GM23338 (cell line): ENCODE measurements around the gene PNPLA5. TPM values are rescaled to one million over a fixed set of nuclear protein-coding genes. Genes with fewer than 3 reads are reported as not detected.
A peak's percentile ranks its signal among the peaks of the same experiment; 100 is the strongest.

Experiments used
- ATAC-seq: fragments of 200-7000 bp; cut with Tn5 transposase; 3 replicates; pipeline ENCODE4 v1.9.1; 2020
- DNase-seq: peaks from one replicate; pipeline ENCODE4 v3.0.0-alpha.2; 2015; ENCODE audit warnings: low spot score
- H2AFZ ChIP-seq: fragments of 200-600 bp; sonication (generic); 2 replicates; pipeline ENCODE4 v1.8.0; 2016; ENCODE audit warnings: antibody characterized with exemption, mild to moderate bottlenecking, moderate library complexity
- H3F3A ChIP-seq: fragments of 200-600 bp; sonication (generic); replicated peaks from 2 replicates; pipeline ENCODE4 v1.8.0; 2017; ENCODE audit warnings: antibody characterized with exemption, mixed run types, low read depth
- H3K27ac ChIP-seq: fragments of 200-600 bp; sonication (generic); 2 replicates; pipeline ENCODE4 v1.6.1; 2016; ENCODE audit warnings: low read depth
- H3K27me3 ChIP-seq: fragments of 200-600 bp; sonication (generic); 2 replicates; pipeline ENCODE4 v1.8.0; 2016; ENCODE audit warnings: mild to moderate bottlenecking, mixed run types, moderate library complexity; ENCODE audit not compliant: insufficient read depth
- H3K36me3 ChIP-seq: fragments of 200-600 bp; sonication (generic); 2 replicates; pipeline ENCODE4 v1.8.0; 2016; ENCODE audit warnings: mild to moderate bottlenecking; ENCODE audit not compliant: insufficient read depth
- H3K4me1 ChIP-seq: fragments of 200-600 bp; sonication (generic); 2 replicates; pipeline ENCODE4 v1.8.0; 2016; ENCODE audit warnings: mild to moderate bottlenecking, moderate library complexity; ENCODE audit not compliant: insufficient read depth
- H3K4me2 ChIP-seq: fragments of 200-600 bp; sonication (generic); 2 replicates; pipeline ENCODE4 v1.7.1; 2017; ENCODE audit warnings: mixed run types
- H3K4me3 ChIP-seq: fragments of 200-600 bp; sonication (generic); 2 replicates; pipeline ENCODE4 v1.6.1; 2016; ENCODE audit warnings: mixed run types
- H3K79me2 ChIP-seq: fragments of 200-600 bp; sonication (generic); replicated peaks from 2 replicates; pipeline ENCODE4 v1.8.0; 2017; ENCODE audit warnings: mild to moderate bottlenecking; ENCODE audit not compliant: insufficient read depth
- H3K9me2 ChIP-seq: fragments of 200-600 bp; sonication (generic); 2 replicates; pipeline ENCODE4 v1.8.0; 2017; ENCODE audit not compliant: insufficient read depth
- H4K20me1 ChIP-seq: fragments of 200-600 bp; sonication (generic); replicated peaks from 2 replicates; pipeline ENCODE4 v1.8.0; 2017; ENCODE audit warnings: mild to moderate bottlenecking; ENCODE audit not compliant: insufficient read depth
- H3K27ac Mint-ChIP-seq: 2 replicates; pipeline ENCODE4 v1.8.0; 2020; ENCODE audit warnings: inconsistent platforms, mild to moderate bottlenecking, moderate library complexity, mixed read lengths
- H3K27me3 Mint-ChIP-seq: 3 replicates; pipeline ENCODE4 v1.8.0; 2022; ENCODE audit warnings: low read depth, mild to moderate bottlenecking, moderate library complexity, mixed read lengths, inconsistent platforms; ENCODE audit not compliant: insufficient read depth, poor library complexity
- H3K36me3 Mint-ChIP-seq: 3 replicates; pipeline ENCODE4 v1.8.0; 2021; ENCODE audit warnings: low read depth, mild to moderate bottlenecking, inconsistent platforms, moderate library complexity, mixed read lengths
- H3K4me1 Mint-ChIP-seq: 3 replicates; pipeline ENCODE4 v1.8.0; 2020; ENCODE audit warnings: mild to moderate bottlenecking, inconsistent platforms, mixed read lengths
- H3K4me3 Mint-ChIP-seq: 3 replicates; pipeline ENCODE4 v1.8.0; 2021; ENCODE audit warnings: moderate library complexity, mild to moderate bottlenecking, inconsistent platforms, mixed read lengths
- H3K9me3 Mint-ChIP-seq: 3 replicates; pipeline ENCODE4 v1.8.0; 2020; ENCODE audit warnings: moderate library complexity, mild to moderate bottlenecking, inconsistent platforms, mixed read lengths
- CTCF ChIP-seq, 2 experiments: fragments of 200-600 bp in 1 of 2; sonication (generic) in 1 of 2; conservative IDR thresholded peaks; 2 replicates each; pipeline versions ENCODE4 v1.5.1 to v1.6.1; 2016 to 2017; ENCODE audit warnings: antibody characterized with exemption in 2 of 2, low read depth in 2 of 2, mild to moderate bottlenecking in 2 of 2, moderate library complexity in 1 of 2
- STAT1 ChIP-seq: IDR thresholded peaks from one replicate; pipeline ENCODE4 v1.6.1; 2016; ENCODE audit warnings: antibody characterized with exemption; ENCODE audit not compliant: unreplicated experiment
- ZNF331 ChIP-seq: fragments of 250-450 bp; sonication (Bioruptor Pico); IDR thresholded peaks from 2 replicates; pipeline ENCODE4 v1.5.0; 2020; ENCODE audit warnings: low read depth, mild to moderate bottlenecking, moderate library complexity
- polyA plus RNA-seq: library from polyadenylated mRNA; unstranded; fragments of >200 nt; fragmentation: Nextera tagmentation; extraction: Ambion mirVana; gene quantifications from 2 replicates; pipeline ENCODE4 v1.2.1, GENCODE V29; 2016
- total RNA-seq: library from RNA; depleted of rRNA; stranded (reverse); fragments of >200 nt; shearing (Covaris generic); gene quantifications from 2 replicates; pipeline ENCODE4 v1.2.3, GENCODE V29; 2014
- TF ChIP-seq, protein P1 (sequence below): fragments of 250-450 bp; sonication (Bioruptor Pico); IDR thresholded peaks from 2 replicates; pipeline ENCODE4 v1.5.0; 2020; ENCODE audit warnings: mild to moderate bottlenecking, moderate library complexity

Gene PNPLA5
- total and polyA plus RNA-seq, 2 experiments from 2014 or later = 2.3 to 6.8 TPM

GRCh38 chr22:43922123-43922522 lies 30.3 kb upstream of the PNPLA5 start:
- Mint-ChIP-seq H3K27me3 (peaks cover 14% of the 10 kb centered on the region), H3K27ac (peak overlapping the region; percentile 18; the same call in 1 of the 2 replicates), H3K36me3 (peaks cover 5% of the 10 kb centered on the region; the same call in 2 of the 3 replicates), H3K4me1 (peaks cover 24% of the 10 kb centered on the region), H3K9me3 (no peaks in the 10 kb centered on the region; the same call in 2 of the 3 replicates), H3K4me3 (no peak overlapping the region)
- Histone ChIP-seq H3K4me3 (no peak overlapping the region), H3K36me3 (peaks cover 7% of the 10 kb centered on the region; the same call in 1 of the 2 replicates), H2AFZ (no peak overlapping the region), H3K4me1 (peaks cover 20% of the 10 kb centered on the region), H3K27me3 (no peaks in the 10 kb centered on the region), H4K20me1 (no peaks in the 10 kb centered on the region), H3F3A (no peaks in the 10 kb centered on the region), H3K9me2 (no peaks in the 10 kb centered on the region), H3K79me2 (peaks cover 22% of the 10 kb centered on the region), H3K4me2 (peak overlapping the region; percentile 77; the same call in 1 of the 2 replicates), H3K27ac (no peak overlapping the region)
- ATAC-seq (no peak), DNase-seq (peak; percentile 36)
- TF ChIP-seq ZNF331 (CRISPR knock-in tag) (no peak), STAT1 (no peak), CTCF (conservative IDR thresholded peaks at IDR 0.05; ENCODE audit: low read depth in 2 of 2) (peak; percentile 50 to 64)
- TF ChIP-seq, protein P1, sequence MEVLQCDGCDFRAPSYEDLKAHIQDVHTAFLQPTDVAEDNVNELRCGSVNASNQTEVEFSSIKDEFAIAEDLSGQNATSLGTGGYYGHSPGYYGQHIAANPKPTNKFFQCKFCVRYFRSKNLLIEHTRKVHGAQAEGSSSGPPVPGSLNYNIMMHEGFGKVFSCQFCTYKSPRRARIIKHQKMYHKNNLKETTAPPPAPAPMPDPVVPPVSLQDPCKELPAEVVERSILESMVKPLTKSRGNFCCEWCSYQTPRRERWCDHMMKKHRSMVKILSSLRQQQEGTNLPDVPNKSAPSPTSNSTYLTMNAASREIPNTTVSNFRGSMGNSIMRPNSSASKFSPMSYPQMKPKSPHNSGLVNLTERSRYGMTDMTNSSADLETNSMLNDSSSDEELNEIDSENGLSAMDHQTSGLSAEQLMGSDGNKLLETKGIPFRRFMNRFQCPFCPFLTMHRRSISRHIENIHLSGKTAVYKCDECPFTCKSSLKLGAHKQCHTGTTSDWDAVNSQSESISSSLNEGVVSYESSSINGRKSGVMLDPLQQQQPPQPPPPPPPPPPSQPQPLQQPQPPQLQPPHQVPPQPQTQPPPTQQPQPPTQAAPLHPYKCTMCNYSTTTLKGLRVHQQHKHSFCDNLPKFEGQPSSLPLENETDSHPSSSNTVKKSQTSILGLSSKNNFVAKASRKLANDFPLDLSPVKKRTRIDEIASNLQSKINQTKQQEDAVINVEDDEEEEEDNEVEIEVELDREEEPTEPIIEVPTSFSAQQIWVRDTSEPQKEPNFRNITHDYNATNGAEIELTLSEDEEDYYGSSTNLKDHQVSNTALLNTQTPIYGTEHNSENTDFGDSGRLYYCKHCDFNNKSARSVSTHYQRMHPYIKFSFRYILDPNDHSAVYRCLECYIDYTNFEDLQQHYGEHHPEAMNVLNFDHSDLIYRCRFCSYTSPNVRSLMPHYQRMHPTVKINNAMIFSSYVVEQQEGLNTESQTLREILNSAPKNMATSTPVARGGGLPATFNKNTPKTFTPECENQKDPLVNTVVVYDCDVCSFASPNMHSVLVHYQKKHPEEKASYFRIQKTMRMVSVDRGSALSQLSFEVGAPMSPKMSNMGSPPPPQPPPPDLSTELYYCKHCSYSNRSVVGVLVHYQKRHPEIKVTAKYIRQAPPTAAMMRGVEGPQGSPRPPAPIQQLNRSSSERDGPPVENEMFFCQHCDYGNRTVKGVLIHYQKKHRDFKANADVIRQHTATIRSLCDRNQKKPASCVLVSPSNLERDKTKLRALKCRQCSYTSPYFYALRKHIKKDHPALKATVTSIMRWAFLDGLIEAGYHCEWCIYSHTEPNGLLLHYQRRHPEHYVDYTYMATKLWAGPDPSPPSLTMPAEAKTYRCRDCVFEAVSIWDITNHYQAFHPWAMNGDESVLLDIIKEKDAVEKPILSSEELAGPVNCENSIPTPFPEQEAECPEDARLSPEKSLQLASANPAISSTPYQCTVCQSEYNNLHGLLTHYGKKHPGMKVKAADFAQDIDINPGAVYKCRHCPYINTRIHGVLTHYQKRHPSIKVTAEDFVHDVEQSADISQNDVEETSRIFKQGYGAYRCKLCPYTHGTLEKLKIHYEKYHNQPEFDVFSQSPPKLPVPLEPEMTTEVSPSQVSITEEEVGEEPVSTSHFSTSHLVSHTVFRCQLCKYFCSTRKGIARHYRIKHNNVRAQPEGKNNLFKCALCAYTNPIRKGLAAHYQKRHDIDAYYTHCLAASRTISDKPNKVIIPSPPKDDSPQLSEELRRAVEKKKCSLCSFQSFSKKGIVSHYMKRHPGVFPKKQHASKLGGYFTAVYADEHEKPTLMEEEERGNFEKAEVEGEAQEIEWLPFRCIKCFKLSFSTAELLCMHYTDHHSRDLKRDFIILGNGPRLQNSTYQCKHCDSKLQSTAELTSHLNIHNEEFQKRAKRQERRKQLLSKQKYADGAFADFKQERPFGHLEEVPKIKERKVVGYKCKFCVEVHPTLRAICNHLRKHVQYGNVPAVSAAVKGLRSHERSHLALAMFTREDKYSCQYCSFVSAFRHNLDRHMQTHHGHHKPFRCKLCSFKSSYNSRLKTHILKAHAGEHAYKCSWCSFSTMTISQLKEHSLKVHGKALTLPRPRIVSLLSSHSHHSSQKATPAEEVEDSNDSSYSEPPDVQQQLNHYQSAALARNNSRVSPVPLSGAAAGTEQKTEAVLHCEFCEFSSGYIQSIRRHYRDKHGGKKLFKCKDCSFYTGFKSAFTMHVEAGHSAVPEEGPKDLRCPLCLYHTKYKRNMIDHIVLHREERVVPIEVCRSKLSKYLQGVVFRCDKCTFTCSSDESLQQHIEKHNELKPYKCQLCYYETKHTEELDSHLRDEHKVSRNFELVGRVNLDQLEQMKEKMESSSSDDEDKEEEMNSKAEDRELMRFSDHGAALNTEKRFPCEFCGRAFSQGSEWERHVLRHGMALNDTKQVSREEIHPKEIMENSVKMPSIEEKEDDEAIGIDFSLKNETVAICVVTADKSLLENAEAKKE = no peak
